Measurements from ENCODE around the gene ORM2. TPM values are rescaled to one million over a fixed set of nuclear protein-coding genes. Genes with fewer than 3 reads are reported as not detected.

Gene ORM2
- total RNA-seq, 6 experiments from 2014 or later = 3,162 to 5,107 (median 3,869) TPM

DNA sequence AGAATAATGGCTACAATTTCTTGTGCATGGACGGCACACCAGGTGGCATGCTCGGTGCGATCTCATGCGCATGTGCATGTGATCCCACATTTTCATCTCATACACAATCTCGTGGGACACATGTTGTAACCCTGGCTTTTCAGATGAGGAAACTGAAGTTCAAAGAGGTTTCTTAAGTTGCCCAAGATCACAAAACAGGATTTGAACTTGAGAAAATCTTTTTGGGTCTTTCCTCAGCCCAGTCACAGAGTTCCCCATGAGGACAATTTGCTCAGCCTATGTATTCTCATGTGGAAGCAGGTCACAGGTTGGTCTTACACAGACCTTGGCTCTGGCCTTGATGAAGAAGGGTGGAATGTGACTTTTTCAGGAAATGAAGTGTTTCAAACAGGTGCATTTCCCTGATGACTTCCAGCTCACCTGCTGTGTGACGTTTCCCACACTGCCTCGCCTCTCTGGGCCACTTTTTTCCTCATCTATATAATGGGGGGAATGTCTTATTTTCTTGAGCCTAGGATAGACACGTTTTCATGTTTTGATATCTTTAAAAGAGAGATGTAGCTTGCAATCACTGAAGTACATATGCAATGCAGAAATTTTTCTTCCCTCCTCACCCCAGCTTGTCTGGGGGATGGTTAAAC is 13.8 kb upstream of the ORM2 start:
- peak overlapping the region in 2 of 3 donors; percentile 8 to 26 for H3K4me3 ChIP-seq
- peak in 2 of 3 donors; percentile 48 to 49 for DNase-seq
- H3K27ac ChIP-seq = peak overlapping the region; percentile 65 to 85 (median 81)
- ATAC-seq = peak; percentile 6 to 33 (median 26)
- no peaks in the 10 kb centered on the region for H3K9me3 ChIP-seq
- WGBS (ENCODE audit: insufficient coverage, low coverage, low lambda C conversion rate, missing lambda C conversion rate) = 39% methylated on average over 8 of the region's 8 CpGs
- TF ChIP-seq, protein P1, sequence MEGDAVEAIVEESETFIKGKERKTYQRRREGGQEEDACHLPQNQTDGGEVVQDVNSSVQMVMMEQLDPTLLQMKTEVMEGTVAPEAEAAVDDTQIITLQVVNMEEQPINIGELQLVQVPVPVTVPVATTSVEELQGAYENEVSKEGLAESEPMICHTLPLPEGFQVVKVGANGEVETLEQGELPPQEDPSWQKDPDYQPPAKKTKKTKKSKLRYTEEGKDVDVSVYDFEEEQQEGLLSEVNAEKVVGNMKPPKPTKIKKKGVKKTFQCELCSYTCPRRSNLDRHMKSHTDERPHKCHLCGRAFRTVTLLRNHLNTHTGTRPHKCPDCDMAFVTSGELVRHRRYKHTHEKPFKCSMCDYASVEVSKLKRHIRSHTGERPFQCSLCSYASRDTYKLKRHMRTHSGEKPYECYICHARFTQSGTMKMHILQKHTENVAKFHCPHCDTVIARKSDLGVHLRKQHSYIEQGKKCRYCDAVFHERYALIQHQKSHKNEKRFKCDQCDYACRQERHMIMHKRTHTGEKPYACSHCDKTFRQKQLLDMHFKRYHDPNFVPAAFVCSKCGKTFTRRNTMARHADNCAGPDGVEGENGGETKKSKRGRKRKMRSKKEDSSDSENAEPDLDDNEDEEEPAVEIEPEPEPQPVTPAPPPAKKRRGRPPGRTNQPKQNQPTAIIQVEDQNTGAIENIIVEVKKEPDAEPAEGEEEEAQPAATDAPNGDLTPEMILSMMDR (IDR thresholded peaks at IDR 0.05) = no peak
- no peak for TF ChIP-seq POLR2A (IDR thresholded peaks at IDR 0.05)
- intact Hi-C loops (cut with DNase I) = no loop called here
- H3K4me1 ChIP-seq = peaks cover 0 to 68% (median 28%) of the 10 kb centered on the region in 4 donors
- no peaks in the 10 kb centered on the region for H3K27me3 ChIP-seq
- no peaks in the 10 kb centered on the region for H3K36me3 ChIP-seq

DNA sequence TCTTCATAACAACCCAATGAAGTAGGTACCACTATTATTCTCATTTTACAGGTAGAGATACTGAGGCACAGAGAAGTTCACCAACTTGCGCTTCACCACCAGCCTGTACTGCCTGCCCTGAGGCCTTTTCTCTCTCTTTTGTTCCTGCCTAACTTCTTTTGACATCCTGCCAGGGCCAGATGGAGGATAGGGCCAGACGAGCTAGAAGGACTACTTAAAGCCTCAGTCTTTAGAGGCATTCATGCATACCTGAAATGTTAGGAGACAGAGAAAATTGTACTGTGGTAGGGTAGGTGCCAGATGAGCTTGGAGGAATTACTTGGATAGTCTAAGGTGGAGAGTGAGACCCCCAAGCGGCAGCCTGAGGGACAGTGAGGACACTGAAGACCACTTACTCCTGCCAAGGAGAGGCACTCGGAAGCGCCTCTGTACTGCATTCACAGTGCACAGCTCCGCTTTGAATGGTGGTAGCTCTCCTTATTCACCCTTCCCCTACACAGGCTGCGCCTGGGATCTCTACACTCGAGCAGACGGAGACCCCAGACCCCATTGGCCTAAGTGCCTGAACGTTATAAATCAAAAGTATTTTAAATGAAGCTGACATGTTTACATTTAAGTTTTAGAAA is 13.0 kb upstream of the ORM2 start:
- Histone ChIP-seq H3K4me3 (peak overlapping the region in 1 of 3 donors; percentile 26), H3K4me1 (peaks cover 0 to 77% (median 28%) of the 10 kb centered on the region in 4 donors), H3K27me3 (no peaks in the 10 kb centered on the region), H3K36me3 (no peaks in the 10 kb centered on the region), H3K27ac (peak overlapping the region; percentile 65 to 85 (median 81)), H3K9me3 (no peaks in the 10 kb centered on the region)
- 67% methylated on average over 10 of the region's 10 CpGs for WGBS (ENCODE audit: insufficient coverage, low coverage, low lambda C conversion rate, missing lambda C conversion rate)
- TF ChIP-seq POLR2A (IDR thresholded peaks at IDR 0.05) = no peak
- TF ChIP-seq, protein P1 (IDR thresholded peaks at IDR 0.05) = no peak
- ATAC-seq (no peak), DNase-seq (peak in 1 of 3 donors; percentile 39)
- intact Hi-C loops (cut with DNase I) = no loop called here

DNA sequence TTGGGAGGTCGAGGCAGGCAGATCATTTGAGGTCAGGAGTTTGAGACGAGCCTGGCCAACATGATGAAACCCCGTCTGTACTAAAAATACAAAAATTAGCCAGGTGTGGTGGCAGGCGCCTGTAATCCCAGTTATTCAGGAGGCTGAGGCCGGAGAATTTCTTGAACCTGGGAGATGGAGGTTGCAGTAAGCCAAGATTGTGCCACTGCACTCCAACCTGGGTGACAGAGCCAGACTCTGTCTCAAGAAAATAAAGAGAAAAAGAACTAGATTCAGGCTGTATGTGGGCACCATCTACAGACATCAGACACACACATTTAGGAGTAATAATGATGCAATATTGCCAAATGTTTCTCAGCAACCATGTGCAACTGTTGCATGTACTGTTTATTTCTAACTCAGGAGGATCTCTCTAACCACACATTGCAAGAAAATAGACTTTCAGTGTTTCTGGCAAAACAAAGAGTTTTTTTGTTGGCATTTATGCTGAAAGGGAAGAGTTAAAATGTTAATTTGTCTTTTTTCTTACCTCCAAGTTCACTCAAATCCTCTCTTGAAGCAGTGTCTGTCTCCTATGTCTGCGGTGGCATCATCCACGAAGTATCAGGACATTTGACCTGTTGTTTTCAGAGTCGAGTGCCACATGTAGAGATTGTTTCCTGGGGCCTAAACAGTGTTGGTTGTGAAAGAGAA is 11.9 kb upstream of the ORM2 start:
- H3K4me1 ChIP-seq = peaks cover 0 to 82% (median 30%) of the 10 kb centered on the region in 4 donors
- peak in 1 of 3 donors; percentile 36 for DNase-seq
- peak overlapping the region in 1 of 3 donors; percentile 9 for H3K4me3 ChIP-seq
- no peaks in the 10 kb centered on the region for H3K36me3 ChIP-seq
- intact Hi-C loops (cut with DNase I) = no loop called here
- no peaks in the 10 kb centered on the region for H3K9me3 ChIP-seq
- peak; percentile 11 to 44 (median 17) for ATAC-seq
- H3K27ac ChIP-seq = peak overlapping the region; percentile 65 to 85 (median 81)
- TF ChIP-seq POLR2A (IDR thresholded peaks at IDR 0.05) = peak; percentile 14
- TF ChIP-seq, protein P1 (IDR thresholded peaks at IDR 0.05) = no peak
- 36% methylated on average over 8 of the region's 8 CpGs for WGBS (ENCODE audit: insufficient coverage, low coverage, low lambda C conversion rate, missing lambda C conversion rate)
- H3K27me3 ChIP-seq = no peaks in the 10 kb centered on the region

GRCh38 chr9:114318416-114318815 is 11.3 kb upstream of the ORM2 start:
- no peaks in the 10 kb centered on the region for H3K27me3 ChIP-seq
- H3K4me1 ChIP-seq = peaks cover 0 to 81% (median 29%) of the 10 kb centered on the region in 4 donors
- H3K9me3 ChIP-seq = no peaks in the 10 kb centered on the region
- H3K4me3 ChIP-seq = no peak overlapping the region
- H3K27ac ChIP-seq = peak overlapping the region; percentile 65 to 85 (median 81)
- intact Hi-C loops (cut with DNase I) = no loop called here
- TF ChIP-seq, protein P1 (IDR thresholded peaks at IDR 0.05) = no peak
- WGBS (ENCODE audit: insufficient coverage, low coverage, low lambda C conversion rate, missing lambda C conversion rate) = 58% methylated on average over 8 of the region's 8 CpGs
- no peaks in the 10 kb centered on the region for H3K36me3 ChIP-seq
- peak in 1 of 3 donors; percentile 37 for DNase-seq
- ATAC-seq = no peak
